PFSK-1 (cell line): ENCODE measurements around the gene EIF2A.

Source experiments
- FOXP2 ChIP-seq: optimal IDR thresholded peaks from 2 replicates; pipeline ENCODE3; 2011; ENCODE audit warnings: borderline replicate concordance, control low read depth, inconsistent platforms; ENCODE audit not compliant: insufficient read depth; ENCODE audit errors: extremely low read length, extremely low read depth
- POLR2AphosphoS5 ChIP-seq: IDR thresholded peaks from 2 replicates; pipeline ENCODE4 v1.6.1; 2012; ENCODE audit warnings: low read depth, mild to moderate bottlenecking, control low read depth, low read length, moderate library complexity
- SIN3A ChIP-seq: IDR thresholded peaks from 2 replicates; pipeline ENCODE4 v1.6.1; 2012; ENCODE audit warnings: mild to moderate bottlenecking, low read length, moderate library complexity, borderline replicate concordance; ENCODE audit not compliant: insufficient read depth
- TAF1 ChIP-seq: IDR thresholded peaks from 2 replicates; pipeline ENCODE4 v1.6.1; 2012; ENCODE audit warnings: low read length, control low read depth, borderline replicate concordance; ENCODE audit not compliant: insufficient read depth
- TF ChIP-seq, protein P1 (sequence below), 2 experiments: IDR thresholded peaks; 2 replicates each; pipeline versions ENCODE4 v1.6.1 to v1.8.0; 2011 to 2012; ENCODE audit warnings: low read depth in 2 of 2, low read length in 2 of 2, control low read depth in 1 of 2, inconsistent platforms in 1 of 2, mild to moderate bottlenecking in 1 of 2, moderate library complexity in 1 of 2; ENCODE audit not compliant: insufficient read depth in 1 of 2

EIF2A gene

DNA sequence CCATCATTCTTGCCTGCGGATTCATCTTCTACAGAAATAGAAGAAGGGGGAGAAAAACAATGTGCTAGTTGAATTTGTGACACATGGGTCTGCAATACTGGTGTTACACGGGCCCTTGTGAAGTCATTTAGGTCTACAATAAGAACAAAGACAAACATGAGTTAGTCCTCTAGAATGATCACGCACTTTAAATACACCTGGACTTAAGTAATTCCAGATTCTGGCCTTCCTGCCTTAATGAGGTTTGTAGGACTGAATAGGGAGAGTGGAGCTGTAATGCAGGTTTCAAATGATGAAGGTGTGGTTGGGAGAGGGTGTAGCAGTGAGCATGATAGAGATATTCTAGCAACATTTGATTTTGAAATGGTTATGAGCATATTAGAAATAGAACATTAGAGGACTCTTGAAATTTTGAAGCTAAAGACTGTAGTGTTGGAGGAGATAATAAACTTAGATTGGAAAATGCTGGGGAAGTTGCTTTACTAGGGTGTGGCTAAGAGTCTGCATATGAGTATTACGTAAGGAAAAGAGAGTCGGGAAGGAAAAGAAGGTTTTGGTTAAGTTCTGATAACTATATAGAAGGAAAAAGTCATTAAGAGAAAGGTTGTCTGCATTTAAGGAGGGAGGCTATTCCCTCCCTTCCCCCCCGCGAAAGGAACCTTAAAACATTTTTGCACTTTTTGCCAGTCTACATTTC, 606 bp downstream of the EIF2A start:
- TF ChIP-seq SIN3A (no peak), POLR2AphosphoS5 (no peak), FOXP2 (no peak), TAF1 (no peak)
- TF ChIP-seq, protein P1, sequence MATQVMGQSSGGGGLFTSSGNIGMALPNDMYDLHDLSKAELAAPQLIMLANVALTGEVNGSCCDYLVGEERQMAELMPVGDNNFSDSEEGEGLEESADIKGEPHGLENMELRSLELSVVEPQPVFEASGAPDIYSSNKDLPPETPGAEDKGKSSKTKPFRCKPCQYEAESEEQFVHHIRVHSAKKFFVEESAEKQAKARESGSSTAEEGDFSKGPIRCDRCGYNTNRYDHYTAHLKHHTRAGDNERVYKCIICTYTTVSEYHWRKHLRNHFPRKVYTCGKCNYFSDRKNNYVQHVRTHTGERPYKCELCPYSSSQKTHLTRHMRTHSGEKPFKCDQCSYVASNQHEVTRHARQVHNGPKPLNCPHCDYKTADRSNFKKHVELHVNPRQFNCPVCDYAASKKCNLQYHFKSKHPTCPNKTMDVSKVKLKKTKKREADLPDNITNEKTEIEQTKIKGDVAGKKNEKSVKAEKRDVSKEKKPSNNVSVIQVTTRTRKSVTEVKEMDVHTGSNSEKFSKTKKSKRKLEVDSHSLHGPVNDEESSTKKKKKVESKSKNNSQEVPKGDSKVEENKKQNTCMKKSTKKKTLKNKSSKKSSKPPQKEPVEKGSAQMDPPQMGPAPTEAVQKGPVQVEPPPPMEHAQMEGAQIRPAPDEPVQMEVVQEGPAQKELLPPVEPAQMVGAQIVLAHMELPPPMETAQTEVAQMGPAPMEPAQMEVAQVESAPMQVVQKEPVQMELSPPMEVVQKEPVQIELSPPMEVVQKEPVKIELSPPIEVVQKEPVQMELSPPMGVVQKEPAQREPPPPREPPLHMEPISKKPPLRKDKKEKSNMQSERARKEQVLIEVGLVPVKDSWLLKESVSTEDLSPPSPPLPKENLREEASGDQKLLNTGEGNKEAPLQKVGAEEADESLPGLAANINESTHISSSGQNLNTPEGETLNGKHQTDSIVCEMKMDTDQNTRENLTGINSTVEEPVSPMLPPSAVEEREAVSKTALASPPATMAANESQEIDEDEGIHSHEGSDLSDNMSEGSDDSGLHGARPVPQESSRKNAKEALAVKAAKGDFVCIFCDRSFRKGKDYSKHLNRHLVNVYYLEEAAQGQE (IDR thresholded peaks at IDR 0.05; ENCODE audit: insufficient read depth in 1 of 2, low read depth in 2 of 2, low read length in 2 of 2): no peak

DNA sequence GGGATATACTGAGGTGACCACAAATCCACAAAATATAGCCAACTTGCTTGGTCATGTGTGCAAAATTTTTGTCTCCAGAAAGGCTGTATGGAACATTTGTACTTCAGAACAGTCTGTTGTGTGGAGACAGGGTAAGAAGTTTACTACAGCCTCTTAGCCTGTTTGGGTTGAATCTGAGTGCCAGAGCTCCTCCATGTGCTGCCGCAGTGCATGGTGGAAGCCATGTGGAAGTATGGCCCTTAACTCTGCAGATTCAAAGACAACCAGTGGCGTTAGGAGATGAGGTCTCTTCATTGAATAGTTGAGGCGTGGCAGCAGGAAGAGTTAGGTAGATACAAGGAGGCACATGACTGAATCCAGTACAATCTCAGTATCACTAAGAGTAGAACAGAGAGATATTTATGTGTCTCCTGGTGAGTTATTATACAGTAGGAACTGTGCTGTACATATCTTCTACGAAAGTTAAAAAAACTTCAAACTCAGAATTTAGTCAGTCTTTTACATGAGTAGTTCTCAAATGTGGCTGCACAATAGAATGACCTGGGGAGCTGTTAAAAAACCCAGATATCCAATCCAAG, 9.4 kb downstream of the EIF2A start:
- TF ChIP-seq TAF1: no peak

DNA sequence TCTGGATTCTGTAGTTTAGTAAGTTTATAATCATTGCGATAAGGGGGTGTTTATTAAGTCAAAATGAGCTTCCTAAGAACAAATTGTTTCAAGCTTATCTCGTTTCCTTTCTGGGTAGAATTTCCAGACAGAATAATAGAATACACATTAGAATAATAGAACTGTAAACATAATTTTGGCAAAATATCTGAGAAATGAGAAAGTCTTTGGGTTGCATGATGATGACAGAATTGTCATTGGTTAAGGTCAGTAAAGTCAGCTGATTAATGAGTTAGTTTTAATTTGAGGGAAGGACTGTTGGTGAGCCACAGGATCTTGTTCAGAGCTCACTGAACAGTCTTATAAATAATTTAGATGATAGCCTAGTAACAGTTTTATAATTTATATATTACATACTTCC, 10.2 kb downstream of the EIF2A start:
- TF ChIP-seq TAF1 (no peak), SIN3A (no peak), POLR2AphosphoS5 (no peak)
- TF ChIP-seq, protein P1 (IDR thresholded peaks at IDR 0.05; ENCODE audit: insufficient read depth in 1 of 2, low read depth in 2 of 2, low read length in 2 of 2): no peak

DNA sequence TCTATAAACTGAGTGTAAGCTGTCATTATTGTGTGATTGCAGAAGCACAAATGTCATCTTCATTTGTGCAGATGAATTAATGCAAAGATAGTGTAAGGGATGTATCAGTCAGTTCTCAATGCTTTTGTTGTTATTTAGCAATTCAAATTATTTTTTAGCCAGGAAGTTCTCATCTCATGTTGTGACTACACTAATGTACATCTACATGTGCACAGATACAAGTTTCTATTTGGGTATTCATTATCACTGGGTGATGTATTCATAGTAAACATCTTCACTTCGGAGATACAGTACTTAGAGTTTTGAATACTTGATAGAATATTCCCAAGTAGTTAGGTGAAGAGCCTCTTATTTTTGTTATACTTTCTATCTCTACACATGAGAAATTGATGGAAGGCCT, 11.1 kb downstream of the EIF2A start:
- no peak for TF ChIP-seq TAF1
- TF ChIP-seq SIN3A: no peak
- TF ChIP-seq, protein P1 (IDR thresholded peaks at IDR 0.05; ENCODE audit: insufficient read depth in 1 of 2, low read depth in 2 of 2, low read length in 2 of 2): no peak
- TF ChIP-seq FOXP2: no peak
- no peak for TF ChIP-seq POLR2AphosphoS5

- TF ChIP-seq SIN3A (no peak), FOXP2 (no peak), TAF1 (no peak), POLR2AphosphoS5 (no peak)
- TF ChIP-seq, protein P1 (IDR thresholded peaks at IDR 0.05; ENCODE audit: insufficient read depth in 1 of 2, low read depth in 2 of 2, low read length in 2 of 2): no peak
Measured at GRCh38 chr3:150564243-150564642, 17.7 kb downstream of the EIF2A start.
